HG03354 (cell line): Measurements from ENCODE around the gene STEAP3.
A peak's percentile ranks its signal among the peaks of the same experiment; 100 is the strongest.
"Not testable (repeated sequence)": the region's sequence is repeated elsewhere in the genome, so short reads cannot be mapped to it uniquely, and the experiment has no call there.

Experiments
- ATAC-seq: cut with Tn5 transposase; IDR thresholded peaks from one replicate; pipeline ENCODE4 v1.9.1; 2021; ENCODE audit warnings: mild to moderate bottlenecking; ENCODE audit not compliant: unreplicated experiment, poor library complexity, severe bottlenecking

Gene STEAP3

DNA sequence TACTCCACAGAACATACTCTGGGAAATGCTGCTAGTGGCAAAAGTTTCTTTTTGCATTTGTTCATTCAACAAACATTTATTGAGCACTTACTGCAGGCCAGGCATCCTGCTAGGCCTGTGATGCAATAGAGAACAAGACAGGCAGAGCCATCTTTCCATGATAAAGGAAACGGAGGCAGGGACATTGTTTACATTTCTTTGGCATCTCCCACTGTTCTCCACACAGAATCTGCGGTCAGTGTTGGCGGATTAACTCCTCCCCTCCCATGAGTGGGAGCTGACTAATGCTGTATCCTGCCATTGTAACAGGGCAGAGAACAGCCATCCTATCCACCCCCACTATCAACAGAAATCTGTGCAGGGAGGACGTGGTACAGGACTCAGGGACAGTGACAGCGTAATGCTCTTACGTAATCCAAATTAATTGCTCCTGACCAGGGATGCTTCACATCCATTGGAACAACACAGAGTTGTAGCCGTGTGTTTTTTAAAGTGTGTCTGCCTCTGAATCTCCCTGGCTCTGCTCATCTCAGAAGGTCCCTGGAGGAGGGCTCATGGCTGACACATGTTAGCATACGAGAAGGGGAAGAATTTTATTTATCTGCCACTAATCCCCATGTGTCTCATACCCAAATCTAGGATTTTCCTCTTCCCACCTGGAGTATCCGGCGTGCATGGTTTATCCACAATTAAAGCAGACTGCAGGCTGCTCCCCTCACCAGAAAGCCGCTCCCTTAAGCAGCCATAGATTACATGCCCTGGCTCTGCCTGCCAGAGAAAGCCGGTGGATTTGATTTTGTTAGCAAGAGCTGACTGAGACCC is 32.3 kb downstream of the STEAP3 start:
- no peak for ATAC-seq

DNA sequence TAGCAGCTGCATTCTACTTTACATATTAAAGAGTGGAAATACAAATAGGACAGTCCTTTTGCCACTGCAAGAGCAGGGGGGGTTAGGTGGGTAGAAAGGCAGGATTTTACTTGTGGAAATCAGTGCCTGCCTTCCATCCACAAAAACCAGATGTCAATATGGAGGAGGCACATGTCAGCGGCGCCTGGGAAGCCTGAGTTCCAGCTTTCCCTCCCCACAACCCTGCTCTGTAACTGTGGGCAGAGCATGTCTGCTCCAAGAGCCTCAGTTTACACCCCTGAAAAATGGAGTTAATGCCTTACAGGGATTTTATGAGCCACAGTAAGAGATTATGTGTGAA is 32.9 kb downstream of the STEAP3 start:
- ATAC-seq: no peak

DNA sequence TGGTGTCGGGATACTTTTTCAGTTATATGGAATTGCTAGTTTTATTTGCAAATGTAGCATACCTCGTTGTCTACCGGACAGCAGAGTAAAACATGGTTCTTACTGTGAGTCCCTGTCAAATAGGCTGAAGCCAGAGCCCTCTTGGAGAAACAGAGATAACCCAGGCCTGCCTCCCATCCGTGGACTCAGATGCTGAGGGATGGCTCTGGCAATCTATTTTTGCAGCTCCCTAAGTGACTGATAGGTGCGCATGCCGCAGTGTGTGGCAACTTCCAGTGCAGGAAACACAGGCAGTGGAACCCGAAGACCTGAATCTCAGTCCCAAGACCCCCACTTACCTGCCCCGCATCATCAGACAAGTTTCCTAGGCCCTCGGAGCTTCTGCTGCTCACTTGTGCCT is 33.6 kb downstream of the STEAP3 start:
- ATAC-seq: no peak

DNA sequence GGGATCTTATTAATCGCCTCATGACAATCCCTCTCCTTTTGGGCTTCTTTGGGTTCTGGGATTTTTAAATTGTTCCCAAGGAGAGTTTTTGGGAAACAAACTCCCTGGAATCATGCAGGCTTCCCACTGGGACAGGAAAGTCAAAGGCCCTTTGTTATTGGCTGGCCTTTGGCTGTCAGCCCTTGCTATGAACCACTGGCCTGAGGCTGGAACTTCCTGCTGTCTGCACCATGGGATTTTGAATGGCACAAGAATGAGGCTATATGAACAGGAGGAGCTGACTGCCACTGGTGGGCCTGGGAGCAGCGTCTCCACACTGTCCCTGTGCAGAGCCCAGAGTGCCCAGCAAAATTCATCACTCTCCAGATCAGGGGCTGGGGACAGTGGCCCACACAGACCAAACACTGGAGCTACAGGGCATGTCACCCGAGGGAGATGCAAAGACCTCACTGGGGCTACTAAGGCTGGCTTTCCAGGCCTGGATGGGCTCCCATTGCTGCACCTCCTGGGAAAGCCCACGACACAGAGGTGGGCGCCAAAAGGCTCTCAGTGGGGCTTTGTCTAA is 35.7 kb downstream of the STEAP3 start:
- no peak for ATAC-seq

DNA sequence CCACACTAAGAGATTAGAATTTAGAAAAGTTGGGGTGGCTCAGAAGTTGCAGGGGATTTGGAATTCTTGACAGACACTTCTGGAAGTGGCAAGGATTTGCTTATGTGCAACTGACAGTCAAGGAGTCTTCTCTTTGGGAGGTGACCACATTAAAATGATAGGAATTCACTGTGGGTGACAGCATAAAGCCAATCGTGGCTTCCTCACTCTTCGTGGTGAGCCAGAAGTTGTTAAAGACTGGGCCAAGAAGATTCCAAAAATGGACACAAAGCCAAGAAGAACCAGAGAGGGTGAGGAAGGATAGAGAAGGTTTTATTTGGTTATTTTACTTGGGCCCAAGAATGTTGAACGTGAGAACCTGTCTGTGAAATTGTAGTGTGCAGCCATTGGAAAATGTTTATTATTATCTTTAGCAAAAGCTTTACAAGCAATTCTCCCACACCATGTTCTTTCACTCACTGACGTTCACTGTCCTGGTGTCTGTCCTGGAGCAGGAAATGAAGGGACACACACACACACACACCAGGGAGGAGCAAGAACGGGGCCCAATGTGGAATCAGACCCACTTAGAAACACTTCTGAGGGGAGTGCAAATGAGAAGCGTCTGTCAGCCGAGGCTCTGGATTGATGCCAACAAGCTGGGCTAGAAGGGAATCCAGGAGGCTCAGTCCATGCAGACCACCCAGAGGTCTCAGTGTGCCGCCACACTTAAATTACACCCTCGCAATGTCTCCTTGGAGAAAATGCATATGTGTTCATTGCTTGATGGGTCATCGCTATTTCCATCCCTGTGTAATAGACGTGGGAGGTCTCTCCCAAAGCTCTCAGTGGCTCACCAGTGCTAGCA is 37.2 kb downstream of the STEAP3 start:
- ATAC-seq: no peak

DNA sequence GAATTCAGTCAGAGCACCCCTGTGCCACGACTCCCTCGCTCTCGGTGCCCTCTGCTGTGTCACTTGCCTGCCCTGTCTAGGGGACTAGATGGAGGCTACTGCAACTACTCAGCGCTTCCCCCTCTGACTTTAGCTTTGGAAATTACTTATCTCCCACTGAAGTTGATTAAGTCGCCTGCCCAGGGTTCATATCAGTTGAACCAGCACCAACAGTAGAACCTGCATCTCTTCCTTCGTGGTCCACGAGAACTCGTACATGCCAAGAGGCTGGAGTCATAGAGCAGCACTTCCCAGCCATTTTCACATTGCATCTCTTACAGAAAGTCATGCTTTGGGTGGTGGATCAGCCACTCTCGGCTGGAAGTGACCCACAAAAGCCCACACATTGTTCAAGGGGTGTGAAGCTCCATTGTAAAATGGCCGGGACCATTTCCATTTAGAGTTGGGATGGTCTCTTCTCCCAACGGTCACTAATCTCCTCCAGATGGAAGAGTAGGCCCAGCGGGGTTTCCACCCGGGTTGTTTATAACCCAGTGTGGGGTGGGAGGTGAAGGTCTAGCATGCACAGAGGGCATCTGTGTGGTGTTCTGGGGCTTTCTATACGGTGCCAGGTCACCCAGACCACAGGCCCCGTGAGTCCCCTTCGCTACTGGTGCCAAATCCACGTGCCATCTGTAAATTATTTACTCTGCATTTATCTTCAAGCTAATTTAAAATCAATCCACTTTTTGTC is 38.0 kb downstream of the STEAP3 start:
- no peak for ATAC-seq

DNA sequence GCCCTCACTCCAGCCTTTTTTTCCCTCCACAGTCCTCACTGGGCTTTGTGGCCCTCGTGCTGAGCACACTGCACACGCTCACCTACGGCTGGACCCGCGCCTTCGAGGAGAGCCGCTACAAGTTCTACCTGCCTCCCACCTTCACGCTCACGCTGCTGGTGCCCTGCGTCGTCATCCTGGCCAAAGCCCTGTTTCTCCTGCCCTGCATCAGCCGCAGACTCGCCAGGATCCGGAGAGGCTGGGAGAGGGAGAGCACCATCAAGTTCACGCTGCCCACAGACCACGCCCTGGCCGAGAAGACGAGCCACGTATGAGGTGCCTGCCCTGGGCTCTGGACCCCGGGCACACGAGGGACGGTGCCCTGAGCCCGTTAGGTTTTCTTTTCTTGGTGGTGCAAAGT is 39.4 kb downstream of the STEAP3 start:
- no peak for ATAC-seq

DNA sequence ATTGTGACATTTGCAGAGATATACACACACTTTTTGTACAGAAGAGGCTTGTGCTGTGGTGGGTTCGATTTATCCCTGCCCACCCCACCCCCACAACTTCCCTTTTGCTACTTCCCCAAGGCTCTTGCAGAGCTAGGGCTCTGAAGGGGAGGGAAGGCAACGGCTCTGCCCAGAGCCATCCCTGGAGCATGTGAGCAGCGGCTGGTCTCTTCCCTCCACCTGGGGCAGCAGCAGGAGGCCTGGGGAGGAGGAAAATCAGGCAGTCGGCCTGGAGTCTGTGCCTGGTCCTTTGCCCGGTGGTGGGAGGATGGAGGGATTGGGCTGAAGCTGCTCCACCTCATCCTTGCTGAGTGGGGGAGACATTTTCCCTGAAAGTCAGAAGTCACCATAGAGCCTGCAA is 40.0 kb downstream of the STEAP3 start:
- ATAC-seq: no peak

DNA sequence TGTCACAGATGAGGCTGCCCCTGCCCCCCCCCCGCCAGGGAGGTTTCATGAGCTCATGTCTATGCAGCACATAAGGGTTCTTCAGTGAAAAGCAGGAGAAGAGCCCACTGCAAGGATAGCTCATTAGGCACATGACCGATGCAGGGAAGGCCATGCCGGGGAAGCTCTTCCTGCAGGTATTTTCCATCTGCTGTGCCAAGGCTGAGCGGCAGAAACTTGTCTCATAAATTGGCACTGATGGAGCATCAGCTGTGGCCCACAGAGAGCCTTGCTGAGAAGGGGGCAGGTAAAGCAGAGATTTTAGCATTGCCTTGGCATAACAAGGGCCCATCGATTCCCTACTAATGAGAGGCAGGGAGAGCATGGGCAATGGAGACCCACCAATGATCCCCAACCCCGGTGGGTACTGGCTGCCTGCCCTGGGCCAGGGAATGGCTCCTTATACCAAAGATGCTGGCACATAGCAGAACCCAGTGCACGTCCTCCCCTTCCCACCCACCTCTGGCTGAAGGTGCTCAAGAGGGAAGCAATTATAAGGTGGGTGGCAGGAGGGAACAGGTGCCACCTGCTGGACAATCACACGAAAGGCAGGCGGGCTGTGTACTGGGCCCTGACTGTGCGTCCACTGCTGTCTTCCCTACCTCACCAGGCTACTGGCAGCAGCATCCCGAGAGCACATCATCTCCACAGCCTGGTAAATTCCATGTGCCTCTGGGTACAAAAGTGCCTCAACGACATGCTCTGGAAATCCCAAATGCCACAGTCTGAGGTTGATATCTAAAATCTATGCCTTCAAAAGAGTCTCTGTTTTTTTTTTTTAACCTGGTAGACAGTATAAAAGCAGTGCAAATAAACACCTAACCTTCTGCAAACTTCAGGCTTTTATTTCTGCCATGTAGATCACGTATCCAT is 41.4 kb downstream of the STEAP3 start:
- peak; percentile 97 for ATAC-seq

DNA sequence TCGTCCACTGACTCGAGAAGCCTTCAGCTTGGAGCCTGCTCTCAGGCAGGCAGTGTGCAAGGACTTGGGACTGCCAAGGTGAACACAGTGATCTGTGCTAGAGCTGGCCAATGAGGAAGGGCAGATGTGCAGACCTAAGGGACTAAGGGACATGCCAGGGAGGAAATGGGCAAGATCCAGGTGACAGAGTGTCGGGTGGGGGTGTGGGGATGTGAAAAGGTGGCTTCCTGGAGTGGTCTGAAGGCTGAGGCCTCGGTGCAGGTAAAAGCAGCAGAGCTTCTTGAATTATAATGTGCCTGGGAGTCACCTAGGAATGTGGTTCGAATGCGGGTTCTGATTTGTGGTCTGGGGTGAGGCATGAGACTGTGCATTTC is 42.0 kb downstream of the STEAP3 start:
- no peak for ATAC-seq

DNA sequence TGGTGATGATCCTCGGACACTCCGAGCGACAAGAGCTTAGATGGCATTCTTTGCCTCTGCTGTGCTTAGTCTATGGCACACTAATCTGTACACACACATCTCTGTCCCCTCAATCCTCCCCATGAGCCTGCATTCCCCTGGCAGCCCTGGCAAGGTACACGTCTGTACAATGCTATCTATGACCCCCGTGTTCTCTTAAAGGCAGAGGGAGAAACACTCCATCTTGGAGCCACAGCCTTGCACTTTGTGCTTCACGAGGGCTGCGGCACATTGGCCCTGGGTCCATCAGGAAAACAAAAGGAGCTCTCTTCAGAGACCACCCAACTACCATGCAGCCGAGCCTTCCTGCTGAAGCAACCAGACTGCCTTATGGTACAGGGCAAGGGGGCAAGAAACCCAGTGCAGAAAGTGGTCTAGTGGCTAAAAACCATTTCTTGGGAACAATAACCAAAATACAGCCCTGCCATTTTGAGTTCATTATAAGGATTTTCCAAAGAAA is 42.5 kb downstream of the STEAP3 start:
- ATAC-seq: no peak

DNA sequence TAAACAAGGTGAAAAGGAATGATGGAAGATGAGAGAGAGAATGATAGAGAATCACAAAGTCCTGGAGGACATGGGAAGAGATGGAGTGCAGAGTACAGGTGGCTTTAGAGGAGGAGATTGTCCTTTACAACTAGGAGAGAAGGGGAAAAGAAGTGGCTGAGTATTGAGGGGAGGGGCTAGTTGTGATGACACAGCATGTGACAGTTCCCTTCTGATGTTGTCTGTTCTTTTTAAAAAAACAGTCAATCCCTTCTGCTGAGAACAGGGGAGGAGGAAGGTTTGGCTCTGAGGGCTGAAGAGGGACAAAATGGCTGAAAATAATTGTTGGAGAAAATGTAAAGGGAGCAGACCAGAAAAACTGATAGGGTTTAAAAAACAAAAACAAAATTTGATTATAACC is 44.0 kb downstream of the STEAP3 start:
- no peak for ATAC-seq

DNA sequence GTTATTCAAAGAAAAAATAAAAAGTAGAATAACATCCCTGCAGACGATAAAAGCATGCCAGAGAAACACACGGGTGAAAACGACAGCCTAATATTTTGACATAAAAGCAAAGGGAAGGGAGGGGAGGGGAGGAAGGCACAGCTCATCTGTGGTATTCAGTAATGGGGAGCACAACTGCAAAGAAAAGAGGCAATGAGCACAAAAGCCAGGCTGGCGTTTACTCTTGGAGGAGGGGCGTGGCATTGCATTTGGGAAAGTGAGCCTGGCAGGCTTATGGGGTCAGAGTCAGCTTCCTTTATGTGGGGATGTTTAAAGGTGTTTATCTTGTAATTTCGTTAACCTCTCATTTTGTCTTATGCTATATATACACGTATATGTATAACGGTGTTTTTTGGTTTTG is 53.2 kb downstream of the STEAP3 start:
- no peak for ATAC-seq

DNA sequence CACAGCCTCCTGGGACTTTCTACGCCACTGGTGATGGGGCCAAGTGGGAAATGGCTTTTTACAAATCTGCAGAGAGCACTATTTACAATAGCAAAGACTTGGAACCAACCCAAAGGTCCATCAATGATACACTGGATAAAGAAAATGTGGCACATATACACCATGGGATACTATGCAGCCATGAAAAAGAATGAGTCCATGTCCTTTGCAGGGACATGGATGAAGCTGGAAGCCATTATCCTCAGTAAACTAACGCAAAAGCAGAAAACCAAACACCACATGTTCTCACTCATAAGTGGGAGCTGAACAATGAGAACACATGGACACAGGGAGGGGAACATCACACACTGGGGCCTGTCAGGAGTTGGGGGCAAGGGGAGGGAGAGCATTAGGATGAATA is 54.8 kb downstream of the STEAP3 start:
- ATAC-seq: not testable (repeated sequence)

DNA sequence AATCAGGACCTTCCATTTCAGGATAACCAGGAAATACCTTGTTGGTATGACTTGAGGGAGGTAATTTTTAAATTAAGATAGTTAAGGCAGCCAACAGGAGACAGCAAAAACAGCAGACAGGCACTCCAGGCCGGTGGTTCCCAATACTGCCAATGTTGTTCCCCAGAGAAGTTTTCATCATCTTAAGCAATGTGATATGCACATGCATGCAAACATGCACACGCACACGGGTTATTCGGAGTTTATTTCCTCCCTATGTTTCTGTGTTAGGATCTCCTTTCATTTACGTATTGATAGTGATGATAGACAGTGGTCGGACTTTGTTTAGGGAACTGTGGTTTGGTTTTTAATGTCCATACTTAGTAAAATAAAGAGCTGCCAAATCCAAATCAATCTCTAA is 55.3 kb downstream of the STEAP3 start:
- ATAC-seq: no peak

DNA sequence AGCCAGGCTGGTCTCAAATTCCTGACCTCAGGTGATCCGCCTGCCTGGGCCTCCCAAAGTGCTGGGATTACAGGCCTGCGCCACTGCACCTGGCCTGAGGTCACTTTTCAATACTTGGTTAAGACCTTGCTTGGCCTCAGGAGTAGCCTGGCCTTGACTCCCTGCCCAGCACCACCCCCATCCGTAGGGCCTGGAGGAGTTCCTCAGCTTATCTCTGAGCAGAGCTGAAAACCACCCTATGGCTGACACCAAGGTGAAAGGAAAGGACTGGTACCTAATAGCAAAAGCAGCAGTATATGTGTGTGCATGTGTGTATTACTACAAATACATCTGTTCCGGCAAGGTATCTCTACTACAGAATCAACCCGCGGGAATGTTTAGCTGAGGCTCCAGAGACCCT is 56.0 kb downstream of the STEAP3 start:
- ATAC-seq: no peak

DNA sequence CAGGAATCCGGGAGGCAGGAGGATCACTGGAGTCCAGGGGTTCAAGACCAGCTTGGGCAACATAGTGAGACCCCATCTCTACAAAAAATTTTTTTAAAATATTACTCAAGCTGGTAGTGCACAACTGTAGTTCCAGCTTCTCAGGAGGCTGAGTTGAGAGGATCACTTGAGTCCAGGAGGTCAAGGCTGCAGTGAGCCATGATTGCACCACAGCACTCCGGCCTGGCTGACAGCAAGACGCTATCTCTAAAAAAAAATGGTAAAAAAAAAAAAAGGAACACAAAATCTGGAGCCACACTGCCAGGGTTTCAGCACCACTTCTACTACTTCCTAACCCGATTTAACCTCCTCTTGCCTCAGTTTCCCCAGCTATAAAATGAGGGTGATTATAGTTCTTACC is 57.0 kb downstream of the STEAP3 start:
- no peak for ATAC-seq

DNA sequence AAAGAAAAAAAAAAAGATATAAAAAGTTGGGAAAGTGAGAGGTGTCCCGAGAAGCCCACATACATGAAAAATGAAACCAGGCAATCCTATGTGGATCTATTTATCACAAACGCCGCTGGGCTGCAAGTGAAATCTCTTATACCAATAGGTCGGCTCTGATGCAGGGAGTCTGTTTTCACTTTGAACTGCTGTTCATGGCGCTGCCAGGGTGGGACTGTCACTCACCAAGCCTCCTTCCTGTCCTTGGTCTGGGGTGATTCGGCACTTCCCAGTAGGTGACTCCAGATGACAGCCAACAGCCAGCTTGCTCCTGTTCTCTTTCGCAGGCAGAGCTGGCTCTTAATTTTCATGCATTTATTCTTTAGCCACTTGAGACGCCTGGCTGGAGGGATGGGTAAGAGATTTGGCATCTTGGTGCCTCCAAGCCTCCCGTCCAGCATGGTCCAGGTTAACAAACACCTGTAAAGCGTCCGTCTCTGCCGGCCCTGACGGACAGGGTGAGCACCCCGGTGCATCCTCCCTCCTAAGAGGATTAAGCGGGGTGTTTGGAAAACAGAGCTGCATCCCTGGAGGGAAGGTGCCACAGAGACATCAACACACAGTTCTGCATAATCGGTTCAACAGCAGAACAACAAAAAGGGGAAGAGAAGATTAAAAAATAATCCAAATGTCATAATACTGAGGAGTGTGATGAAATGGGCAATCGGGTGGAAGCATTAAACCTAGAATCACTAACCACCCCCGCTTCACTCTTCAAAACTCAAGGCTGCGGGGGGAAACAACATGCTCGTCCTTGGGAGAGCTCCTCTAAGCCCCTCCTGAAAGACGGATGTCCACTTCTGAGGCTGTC is 58.7 kb downstream of the STEAP3 start:
- no peak for ATAC-seq
